CD8-positive, alpha-beta memory T cell (primary cell): ENCODE data around the gene CDR2. TPM values are rescaled to one million over a fixed set of nuclear protein-coding genes. Genes with fewer than 3 reads are reported as not detected.

Source experiments
- CTCF ChIA-PET: fragments of 350-600 bp; sonication (Branson Sonifier 250); formaldehyde crosslinking; loops from one replicate; lab custom pipeline; 2021; ENCODE audit warnings: antibody characterized with exemption; lab: Charles Lee
- POLR2A ChIA-PET: fragments of 350-600 bp; sonication (Branson Sonifier 250); formaldehyde crosslinking; loops from one replicate; lab custom pipeline; 2021; ENCODE audit warnings: antibody characterized with exemption; lab: Charles Lee
- DNase-seq, 5 donors: peaks; one replicate each; pipeline versions ENCODE4 v3.0.0 to v3.0.0-alpha.2; 2020 to 2022; ENCODE audit warnings: mixed read lengths in 1 of 5
- H3K27ac ChIP-seq: one replicate; pipeline ENCODE4 v1.7.0; 2013; ENCODE audit warnings: low read depth, mild to moderate bottlenecking, low read length, moderate library complexity
- H3K27me3 ChIP-seq: 2 replicates; pipeline ENCODE4 v1.7.0; 2013; ENCODE audit warnings: low read length, mild to moderate bottlenecking; ENCODE audit not compliant: insufficient read depth, poor library complexity, severe bottlenecking
- H3K36me3 ChIP-seq: 2 replicates; pipeline ENCODE4 v1.7.0; 2013; ENCODE audit warnings: mild to moderate bottlenecking, low read length, moderate library complexity; ENCODE audit not compliant: insufficient read depth
- H3K4me1 ChIP-seq: 2 replicates; pipeline ENCODE4 v1.7.0; 2013; ENCODE audit warnings: mild to moderate bottlenecking, low read length, moderate library complexity; ENCODE audit not compliant: insufficient read depth
- H3K4me3 ChIP-seq: 2 replicates; pipeline ENCODE4 v1.7.0; 2013; ENCODE audit warnings: mild to moderate bottlenecking, low read length
- H3K9me3 ChIP-seq: 2 replicates; pipeline ENCODE4 v1.7.0; 2013; ENCODE audit warnings: mild to moderate bottlenecking, low read length
- H3K27ac Mint-ChIP-seq, 8 donors: one replicate each; pipeline ENCODE4 v1.8.0; 2020 to 2021; ENCODE audit warnings: mixed read lengths in 8 of 8, mild to moderate bottlenecking in 6 of 8, inconsistent platforms in 3 of 8, moderate library complexity in 3 of 8
- H3K27me3 Mint-ChIP-seq, 2 donors: one replicate each; pipeline ENCODE4 v1.8.0; 2020 to 2021; ENCODE audit warnings: mixed read lengths in 2 of 2, mild to moderate bottlenecking in 1 of 2, moderate library complexity in 1 of 2
- H3K36me3 Mint-ChIP-seq, 3 donors: one replicate each; pipeline ENCODE4 v1.8.0; 2020 to 2021; ENCODE audit warnings: mixed read lengths in 3 of 3, inconsistent platforms in 1 of 3, mild to moderate bottlenecking in 1 of 3
- H3K4me1 Mint-ChIP-seq, 3 donors: one replicate each; pipeline ENCODE4 v1.8.0; 2020 to 2021; ENCODE audit warnings: mixed read lengths in 3 of 3, inconsistent platforms in 1 of 3, mild to moderate bottlenecking in 1 of 3
- H3K4me3 Mint-ChIP-seq, 7 donors: one replicate each; pipeline ENCODE4 v1.8.0; 2020 to 2021; ENCODE audit warnings: mixed read lengths in 7 of 7, mild to moderate bottlenecking in 6 of 7, moderate library complexity in 4 of 7, inconsistent platforms in 2 of 7
- H3K9me3 Mint-ChIP-seq, 5 donors: one replicate each; pipeline ENCODE4 v1.8.0; 2020 to 2022; ENCODE audit warnings: mixed read lengths in 5 of 5, mild to moderate bottlenecking in 3 of 5, moderate library complexity in 2 of 5, inconsistent platforms in 1 of 5
- polyA plus RNA-seq: library from polyadenylated mRNA; unstranded; fragments of 300-500 nt; fragmentation: Illumina TruSeq; gene quantifications from one replicate; pipeline ENCODE4 v1.2.3, GENCODE V29; 2021
- total RNA-seq, 2 experiments: library from RNA; stranded (reverse); gene quantifications; one replicate each; pipeline ENCODE4 v1.2.3, GENCODE V29; 2021

CDR2 gene
- total and polyA plus RNA-seq, 3 experiments from 2014 or later = 38.9 to 79.1 (median 41.2) TPM

DNA sequence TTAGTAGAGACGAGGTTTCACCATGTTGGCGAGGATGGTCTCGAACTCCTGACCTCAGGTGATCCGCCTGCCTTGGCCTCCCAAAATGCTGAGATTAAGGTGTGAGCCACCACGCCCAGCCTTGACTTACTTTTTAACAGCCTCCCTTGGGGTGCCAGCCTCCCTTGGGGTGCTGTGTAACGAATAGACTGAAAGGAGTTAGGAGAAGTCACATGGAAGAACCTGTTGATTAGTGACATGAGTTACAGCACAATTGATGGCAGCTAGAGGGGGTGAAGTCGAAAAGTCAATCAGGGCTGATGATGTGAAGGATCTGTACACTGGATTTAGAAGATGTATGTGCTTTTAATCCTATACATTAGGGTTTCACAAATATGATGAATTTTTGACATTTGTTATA is 39.4 kb upstream of the CDR2 start:
- POLR2A ChIA-PET = no interaction called here
- Mint-ChIP-seq H3K36me3 (peaks cover 0 to 8% (median 5%) of the 10 kb centered on the region in 3 donors), H3K4me1 (peaks cover 0 to 1% (median 0%) of the 10 kb centered on the region in 3 donors), H3K27me3 (no peaks in the 10 kb centered on the region), H3K9me3 (no peaks in the 10 kb centered on the region), H3K27ac (no peak overlapping the region), H3K4me3 (no peak overlapping the region)
- DNase-seq = no peak
- Histone ChIP-seq H3K27me3 (no peaks in the 10 kb centered on the region), H3K27ac (no peak overlapping the region), H3K4me1 (no peaks in the 10 kb centered on the region), H3K9me3 (no peaks in the 10 kb centered on the region), H3K4me3 (no peak overlapping the region), H3K36me3 (no peaks in the 10 kb centered on the region)
- CTCF ChIA-PET = no interaction called here

DNA sequence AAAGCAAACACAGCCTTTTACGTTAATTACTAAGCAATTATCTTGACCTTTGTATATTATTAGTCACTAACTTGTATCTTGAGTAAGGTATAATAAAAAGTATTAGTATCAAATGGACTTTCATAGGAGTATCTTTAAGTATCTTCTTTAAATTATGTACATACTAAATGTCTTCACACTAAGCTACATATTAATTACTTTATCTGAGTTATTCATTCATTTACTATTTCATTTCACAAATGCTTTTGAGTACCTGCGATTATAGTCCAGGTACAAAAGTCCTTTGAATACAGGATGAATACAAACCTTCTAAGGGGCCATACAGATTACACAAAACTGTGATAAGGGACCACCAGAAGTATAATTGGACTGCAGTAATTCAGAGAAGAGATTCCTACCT is 33.1 kb upstream of the CDR2 start:
- no peak for DNase-seq
- POLR2A ChIA-PET = no interaction called here
- Histone ChIP-seq H3K27ac (no peak overlapping the region), H3K36me3 (no peaks in the 10 kb centered on the region), H3K4me3 (no peak overlapping the region), H3K4me1 (no peaks in the 10 kb centered on the region), H3K27me3 (no peaks in the 10 kb centered on the region), H3K9me3 (no peaks in the 10 kb centered on the region)
- CTCF ChIA-PET = interaction anchor here (0.9 kb wide), 1 partner anchor 9 kb away, joined by 6 read pairs; no protein-coding TSS in a partner anchor
- Mint-ChIP-seq H3K27ac (no peak overlapping the region), H3K4me1 (peaks cover 0 to 5% (median 0%) of the 10 kb centered on the region in 3 donors), H3K9me3 (no peaks in the 10 kb centered on the region), H3K27me3 (no peaks in the 10 kb centered on the region), H3K36me3 (peaks cover 0 to 4% (median 3%) of the 10 kb centered on the region in 3 donors), H3K4me3 (no peak overlapping the region)

DNA sequence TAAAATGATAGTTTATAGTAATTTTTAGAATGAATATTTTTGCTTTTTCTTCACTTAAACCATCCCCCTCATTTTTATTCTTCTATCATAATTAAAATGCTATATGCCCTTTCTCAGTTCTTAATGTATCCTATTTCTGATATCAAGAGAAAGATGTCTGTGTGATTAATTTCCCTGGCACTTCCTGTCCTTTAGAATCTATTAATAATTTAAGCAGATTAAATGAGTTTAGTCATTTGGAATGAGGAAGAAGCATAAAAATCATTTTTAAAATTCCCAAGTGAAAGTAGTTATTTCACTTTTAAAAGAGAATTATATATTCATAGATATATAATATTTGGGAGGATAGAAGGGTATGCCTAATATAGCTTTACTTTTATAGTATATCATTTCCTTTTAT is 27.8 kb upstream of the CDR2 start:
- no peaks in the 10 kb centered on the region for H3K36me3 ChIP-seq
- H3K27me3 ChIP-seq = no peaks in the 10 kb centered on the region
- Mint-ChIP-seq H3K27ac (no peak overlapping the region), H3K36me3 (peaks cover 3 to 7% (median 4%) of the 10 kb centered on the region in 3 donors), H3K9me3 (no peaks in the 10 kb centered on the region), H3K27me3 (no peaks in the 10 kb centered on the region), H3K4me1 (peaks cover 0 to 5% (median 0%) of the 10 kb centered on the region in 3 donors), H3K4me3 (no peak overlapping the region)
- no peak overlapping the region for H3K27ac ChIP-seq
- CTCF ChIA-PET = no interaction called here
- POLR2A ChIA-PET = no interaction called here
- DNase-seq = no peak
- H3K9me3 ChIP-seq = no peaks in the 10 kb centered on the region
- no peak overlapping the region for H3K4me3 ChIP-seq
- no peaks in the 10 kb centered on the region for H3K4me1 ChIP-seq

DNA sequence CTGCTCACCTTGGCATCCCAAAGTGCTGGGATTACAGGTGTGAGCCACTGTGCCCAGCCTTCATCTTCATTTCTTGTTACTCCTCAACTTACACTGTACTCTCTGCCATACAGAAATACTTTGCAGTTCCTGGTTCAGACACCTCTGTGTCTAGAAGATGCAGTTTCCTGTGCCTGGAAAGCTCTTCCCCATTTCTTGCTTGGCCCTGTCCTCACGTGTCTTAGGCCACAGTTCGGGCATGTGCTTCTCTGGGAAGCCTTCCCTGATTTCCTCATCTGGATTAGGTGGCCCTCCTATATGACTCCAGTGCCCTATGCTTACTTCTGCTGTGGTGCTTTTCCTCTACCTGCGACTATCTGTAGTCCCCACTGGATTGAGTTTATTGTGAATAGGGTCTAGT is 26.5 kb upstream of the CDR2 start:
- ChIA-PET CTCF (no interaction called here), POLR2A (no interaction called here)
- Histone ChIP-seq H3K27me3 (no peaks in the 10 kb centered on the region), H3K9me3 (no peaks in the 10 kb centered on the region), H3K4me3 (no peak overlapping the region), H3K27ac (no peak overlapping the region), H3K4me1 (no peaks in the 10 kb centered on the region), H3K36me3 (no peaks in the 10 kb centered on the region)
- DNase-seq = no peak
- H3K4me1 Mint-ChIP-seq = peaks cover 0 to 2% (median 0%) of the 10 kb centered on the region in 3 donors
- no peaks in the 10 kb centered on the region for H3K9me3 Mint-ChIP-seq
- H3K36me3 Mint-ChIP-seq = peaks cover 3 to 4% (median 3%) of the 10 kb centered on the region in 3 donors
- no peak overlapping the region for H3K4me3 Mint-ChIP-seq
- no peak overlapping the region for H3K27ac Mint-ChIP-seq
- H3K27me3 Mint-ChIP-seq = no peaks in the 10 kb centered on the region

DNA sequence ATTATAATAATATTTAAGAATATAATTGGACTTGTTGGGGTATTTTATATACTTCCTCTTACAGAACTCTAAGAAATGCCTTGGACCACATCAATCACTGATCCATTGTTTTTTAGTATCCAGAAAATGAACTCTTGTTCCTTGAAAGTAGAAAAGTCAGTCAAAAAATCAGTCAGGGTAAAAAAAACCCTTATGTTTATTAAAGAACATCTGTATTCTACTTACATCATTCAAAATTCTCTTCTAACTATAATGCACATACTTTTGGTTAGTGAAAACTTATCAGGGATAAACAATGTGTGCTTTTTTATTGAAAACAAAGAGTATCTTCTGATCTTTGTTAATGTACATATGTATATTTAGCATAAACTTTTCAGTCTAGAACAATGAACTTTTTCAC is 23.5 kb upstream of the CDR2 start:
- Mint-ChIP-seq H3K4me1 (peaks cover 0 to 10% (median 6%) of the 10 kb centered on the region in 3 donors), H3K4me3 (no peak overlapping the region), H3K9me3 (no peaks in the 10 kb centered on the region), H3K27me3 (no peaks in the 10 kb centered on the region), H3K27ac (no peak overlapping the region), H3K36me3 (peaks cover 1 to 4% (median 4%) of the 10 kb centered on the region in 3 donors)
- ChIA-PET POLR2A (no interaction called here), CTCF (no interaction called here)
- Histone ChIP-seq H3K36me3 (no peaks in the 10 kb centered on the region), H3K9me3 (no peaks in the 10 kb centered on the region), H3K4me1 (no peaks in the 10 kb centered on the region), H3K27ac (no peak overlapping the region), H3K4me3 (no peak overlapping the region), H3K27me3 (no peaks in the 10 kb centered on the region)
- DNase-seq = no peak

DNA sequence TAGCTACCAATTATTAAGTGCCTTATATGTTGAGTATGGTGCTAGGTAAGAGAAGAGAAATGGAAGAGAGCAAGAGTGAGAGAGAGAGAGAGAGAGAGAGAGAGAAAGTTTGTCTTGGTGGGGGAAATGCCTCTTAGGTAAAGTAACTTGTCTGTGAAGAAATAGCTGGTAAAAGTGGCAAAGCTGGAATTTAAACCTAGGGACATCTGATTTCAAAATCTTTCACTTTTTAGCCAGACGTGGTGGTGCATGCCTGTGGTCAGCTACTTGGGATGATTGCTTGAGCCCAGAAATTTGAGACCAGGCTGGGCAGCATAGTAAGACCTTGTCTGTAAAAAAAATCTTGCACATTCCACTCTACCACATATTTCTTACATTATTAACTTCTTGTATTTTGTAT is 23.0 kb upstream of the CDR2 start:
- H3K4me3 Mint-ChIP-seq = no peak overlapping the region
- Histone ChIP-seq H3K27me3 (no peaks in the 10 kb centered on the region), H3K27ac (no peak overlapping the region), H3K4me3 (no peak overlapping the region), H3K9me3 (no peaks in the 10 kb centered on the region), H3K4me1 (no peaks in the 10 kb centered on the region), H3K36me3 (no peaks in the 10 kb centered on the region)
- H3K9me3 Mint-ChIP-seq = no peaks in the 10 kb centered on the region
- no peaks in the 10 kb centered on the region for H3K27me3 Mint-ChIP-seq
- CTCF ChIA-PET = no interaction called here
- POLR2A ChIA-PET = no interaction called here
- no peak overlapping the region for H3K27ac Mint-ChIP-seq
- DNase-seq = no peak
- peaks cover 0 to 4% (median 4%) of the 10 kb centered on the region in 3 donors for H3K36me3 Mint-ChIP-seq
- peaks cover 0 to 10% (median 10%) of the 10 kb centered on the region in 3 donors for H3K4me1 Mint-ChIP-seq

DNA sequence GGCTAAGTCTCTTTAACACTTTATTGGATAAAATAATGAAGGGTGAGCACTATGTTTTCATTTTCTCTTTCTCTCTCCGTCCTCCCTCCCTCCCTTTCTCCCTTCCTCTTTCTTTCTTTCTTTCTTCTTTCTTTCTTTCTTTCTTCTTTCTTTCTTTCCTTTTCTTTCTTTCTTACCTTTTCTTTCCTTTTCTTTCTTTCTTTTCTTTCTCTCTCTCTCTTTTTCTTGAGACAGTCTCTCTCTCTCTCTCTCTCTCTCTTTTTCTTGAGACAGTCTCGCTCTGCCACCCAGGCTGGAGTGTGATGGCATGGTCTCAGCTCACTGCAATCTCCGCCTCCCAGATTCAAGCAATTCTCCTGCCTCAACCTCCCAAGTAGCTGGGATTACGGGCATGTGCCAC is 21.5 kb upstream of the CDR2 start:
- no peaks in the 10 kb centered on the region for H3K27me3 ChIP-seq
- no peaks in the 10 kb centered on the region for H3K27me3 Mint-ChIP-seq
- no peak overlapping the region for H3K27ac ChIP-seq
- POLR2A ChIA-PET = no interaction called here
- peaks cover 0 to 4% (median 3%) of the 10 kb centered on the region in 3 donors for H3K36me3 Mint-ChIP-seq
- no peak overlapping the region for H3K4me3 ChIP-seq
- H3K36me3 ChIP-seq = no peaks in the 10 kb centered on the region
- no peaks in the 10 kb centered on the region for H3K9me3 ChIP-seq
- H3K27ac Mint-ChIP-seq = peak overlapping the region in 1 of 8 donors; percentile 24
- DNase-seq = no peak
- H3K9me3 Mint-ChIP-seq = no peaks in the 10 kb centered on the region
- CTCF ChIA-PET = no interaction called here
- peaks cover 0 to 10% (median 10%) of the 10 kb centered on the region in 3 donors for H3K4me1 Mint-ChIP-seq
- H3K4me3 Mint-ChIP-seq = no peak overlapping the region
- no peaks in the 10 kb centered on the region for H3K4me1 ChIP-seq

DNA sequence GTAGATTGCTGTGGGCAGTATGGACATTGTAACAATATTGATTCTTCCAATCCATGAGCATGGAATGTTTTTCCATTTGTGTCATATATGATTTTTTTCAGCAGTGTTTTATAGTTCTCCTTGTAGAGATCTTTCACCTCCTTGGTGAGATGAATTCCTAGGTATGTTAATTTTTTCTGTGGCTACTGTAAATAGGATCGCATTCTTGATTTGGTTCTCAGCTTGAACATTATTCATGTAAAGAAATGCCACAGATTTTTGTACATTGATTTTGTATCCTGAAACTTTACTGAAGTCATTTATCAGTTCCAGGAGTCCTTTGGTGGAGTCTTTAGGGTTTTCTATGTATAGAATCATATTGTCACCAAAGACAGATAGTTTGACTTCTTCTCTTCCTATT is 19.7 kb upstream of the CDR2 start:
- Histone ChIP-seq H3K27ac (no peak overlapping the region), H3K36me3 (no peaks in the 10 kb centered on the region), H3K27me3 (no peaks in the 10 kb centered on the region), H3K4me3 (no peak overlapping the region), H3K9me3 (no peaks in the 10 kb centered on the region), H3K4me1 (no peaks in the 10 kb centered on the region)
- CTCF ChIA-PET = no interaction called here
- POLR2A ChIA-PET = no interaction called here
- H3K9me3 Mint-ChIP-seq = no peaks in the 10 kb centered on the region
- no peaks in the 10 kb centered on the region for H3K27me3 Mint-ChIP-seq
- no peak overlapping the region for H3K4me3 Mint-ChIP-seq
- no peak overlapping the region for H3K27ac Mint-ChIP-seq
- peaks cover 0 to 4% (median 0%) of the 10 kb centered on the region in 3 donors for H3K36me3 Mint-ChIP-seq
- H3K4me1 Mint-ChIP-seq = peaks cover 0 to 10% (median 10%) of the 10 kb centered on the region in 3 donors
- DNase-seq = no peak
